ENCODE measurements around the gene TMEM72. TPM values are rescaled to one million over a fixed set of nuclear protein-coding genes. Genes with fewer than 3 reads are reported as not detected.

TMEM72 gene
- total and polyA plus RNA-seq, 2 of the 13 experiments (the other 11 are each of a cell fraction or from before 2014, with no cell fraction given) = 0.04 TPM; not detected in 1

- TF ChIP-seq ZBTB49 (CRISPR knock-in tag; IDR thresholded peaks at IDR 0.05; ENCODE audit: borderline replicate concordance) (no peak), STAT6 (CRISPR knock-in tag; IDR thresholded peaks at IDR 0.05; ENCODE audit: borderline replicate concordance) (0 out of 2 replicates have a peak, but pooled peaks have one; percentile 36), ZNF256 (CRISPR knock-in tag; conservative IDR thresholded peaks at IDR 0.05) (no peak), ZBTB14 (CRISPR knock-in tag; IDR thresholded peaks at IDR 0.05) (peak; percentile 50; the same call in 1 of the 2 replicates), TERF1 (CRISPR knock-in tag; IDR thresholded peaks at IDR 0.05) (no peak), ZNF546 (CRISPR knock-in tag; conservative IDR thresholded peaks at IDR 0.05) (peak; percentile 56; the same call in 1 of the 2 replicates), SMC3 (IDR thresholded peaks at IDR 0.05; ENCODE audit: low read length) (no peak), ZNF12 (CRISPR knock-in tag; IDR thresholded peaks at IDR 0.05) (no peak; the same call in 1 of the 2 replicates), SRSF1 (optimal IDR thresholded peaks at IDR 0.05; ENCODE audit: low read depth, low read length) (peak; percentile 38), BRD4 (CRISPR knock-in tag; IDR thresholded peaks at IDR 0.05) (0 out of 2 replicates have a peak, but pooled peaks have one; percentile 62), WIZ (CRISPR knock-in tag; IDR thresholded peaks at IDR 0.05) (no peak; the same call in 1 of the 2 replicates), ZNF431 (CRISPR knock-in tag; IDR thresholded peaks at IDR 0.05; ENCODE audit: borderline replicate concordance, low read depth) (no peak), PHF20 (CRISPR knock-in tag; IDR thresholded peaks at IDR 0.05) (peak; percentile 74; the same call in 1 of the 2 replicates)
Measured at GRCh38 chr10:44959247-44960087, 48.3 kb downstream of the TMEM72 start, which contains the start of gene RASSF4 (continued).
